Pericardium fibroblast (primary cell): ENCODE results near the gene GGA2. TPM values are rescaled to one million over a fixed set of nuclear protein-coding genes. Genes with fewer than 3 reads are reported as not detected.

Source experiments
- total RNA-seq: library from RNA; depleted of rRNA; stranded (reverse); fragments of >200 nt; gene quantifications from 2 replicates; pipeline ENCODE4 v1.2.3, GENCODE V29; 2015

GGA2 gene, protein sequence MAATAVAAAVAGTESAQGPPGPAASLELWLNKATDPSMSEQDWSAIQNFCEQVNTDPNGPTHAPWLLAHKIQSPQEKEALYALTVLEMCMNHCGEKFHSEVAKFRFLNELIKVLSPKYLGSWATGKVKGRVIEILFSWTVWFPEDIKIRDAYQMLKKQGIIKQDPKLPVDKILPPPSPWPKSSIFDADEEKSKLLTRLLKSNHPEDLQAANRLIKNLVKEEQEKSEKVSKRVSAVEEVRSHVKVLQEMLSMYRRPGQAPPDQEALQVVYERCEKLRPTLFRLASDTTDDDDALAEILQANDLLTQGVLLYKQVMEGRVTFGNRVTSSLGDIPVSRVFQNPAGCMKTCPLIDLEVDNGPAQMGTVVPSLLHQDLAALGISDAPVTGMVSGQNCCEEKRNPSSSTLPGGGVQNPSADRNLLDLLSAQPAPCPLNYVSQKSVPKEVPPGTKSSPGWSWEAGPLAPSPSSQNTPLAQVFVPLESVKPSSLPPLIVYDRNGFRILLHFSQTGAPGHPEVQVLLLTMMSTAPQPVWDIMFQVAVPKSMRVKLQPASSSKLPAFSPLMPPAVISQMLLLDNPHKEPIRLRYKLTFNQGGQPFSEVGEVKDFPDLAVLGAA
- 22.4 and 35.5 TPM in 2 replicates for total RNA-seq

DNA sequence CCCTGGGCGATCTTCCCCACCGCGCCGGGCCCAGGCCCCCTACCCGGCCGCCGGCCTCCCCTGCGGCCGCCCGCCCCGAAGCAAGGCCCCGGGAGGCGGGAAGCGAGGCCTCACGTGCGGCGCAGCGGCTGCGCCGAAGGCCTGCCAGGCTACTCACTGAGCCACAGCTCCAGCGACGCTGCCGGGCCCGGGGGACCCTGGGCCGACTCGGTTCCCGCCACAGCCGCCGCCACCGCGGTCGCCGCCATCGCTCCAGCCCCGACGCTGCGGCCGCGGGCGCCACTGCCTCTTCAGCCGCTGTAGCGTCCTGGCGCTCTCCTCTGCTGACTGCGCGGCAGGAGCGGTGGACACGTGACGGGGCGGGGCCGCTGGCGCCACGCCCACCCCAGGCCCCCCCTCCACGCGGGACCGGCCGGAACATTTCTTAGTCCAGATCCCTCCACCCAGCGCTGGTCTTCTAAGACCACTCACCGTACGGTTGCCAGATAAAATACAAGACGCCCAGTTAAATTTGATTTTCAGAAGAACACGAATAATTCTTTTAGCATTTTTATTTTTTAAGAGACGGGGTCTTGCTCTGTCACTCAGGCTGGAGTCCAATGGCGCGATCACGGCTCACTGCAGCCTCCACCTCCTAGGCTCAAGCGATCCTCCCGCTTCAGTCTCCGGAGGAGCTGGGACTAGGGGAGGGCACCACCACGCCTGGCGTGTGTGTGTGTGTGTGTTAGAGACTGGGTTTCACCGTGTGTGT, at the start of gene GGA2:
Gene GGA2 (minus strand): TSS at position 331 of the 751 bp plus-strand sequence. CDS start 83 bp downstream, at position 248.

DNA sequence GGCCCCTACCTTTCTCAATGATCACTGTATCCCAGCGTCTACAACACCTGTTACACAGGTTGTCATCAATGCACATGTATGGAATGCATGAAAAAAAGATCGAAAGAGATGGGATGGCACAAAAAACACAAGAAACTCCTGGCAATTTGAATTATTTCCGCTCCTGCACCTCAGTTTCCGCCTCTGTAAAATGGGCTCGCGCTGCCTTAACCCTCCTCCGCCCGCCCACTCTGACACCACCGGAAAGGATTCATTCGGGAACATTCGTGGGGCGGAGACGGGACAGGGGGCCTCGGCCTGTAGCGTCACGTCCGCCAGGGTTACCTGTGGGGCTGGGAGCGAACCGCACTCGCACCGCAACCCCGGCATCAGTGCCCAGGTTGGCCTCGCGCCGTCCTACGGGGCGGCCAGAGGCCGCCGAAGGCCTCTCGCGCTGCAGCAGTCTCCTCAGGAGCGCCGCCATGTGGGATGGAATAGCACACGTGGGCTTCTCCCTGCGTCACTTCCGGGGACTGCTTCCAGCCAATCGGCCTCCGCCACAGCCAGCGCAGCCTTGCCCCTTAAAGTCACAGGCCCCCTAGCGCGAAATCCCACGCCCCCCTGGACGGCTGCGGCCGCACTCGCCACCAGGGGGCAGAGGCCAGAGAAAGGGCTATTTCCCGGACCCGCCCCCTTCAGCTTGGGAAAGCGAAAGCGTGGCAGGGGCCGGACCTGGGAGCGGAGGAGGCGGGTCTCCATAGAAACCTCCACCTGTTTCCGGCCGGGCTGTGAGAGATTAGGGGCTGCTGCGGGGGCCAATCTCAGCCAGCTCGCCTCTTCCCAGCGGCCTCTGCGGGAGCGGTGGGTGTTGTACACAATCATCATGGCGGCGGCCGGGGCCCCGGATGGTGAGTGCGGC, 46.8 kb upstream of the GGA2 start, which contains the start of the genes EARS2 and UBFD1:
Gene EARS2 (minus strand): TSS at position 470 of the 898 bp plus-strand sequence. CDS start 7 bp downstream, at position 463.
Gene UBFD1 (plus strand): TSS at position 847 of the 898 bp plus-strand sequence. CDS start 16 bp downstream, at position 863.

DNA sequence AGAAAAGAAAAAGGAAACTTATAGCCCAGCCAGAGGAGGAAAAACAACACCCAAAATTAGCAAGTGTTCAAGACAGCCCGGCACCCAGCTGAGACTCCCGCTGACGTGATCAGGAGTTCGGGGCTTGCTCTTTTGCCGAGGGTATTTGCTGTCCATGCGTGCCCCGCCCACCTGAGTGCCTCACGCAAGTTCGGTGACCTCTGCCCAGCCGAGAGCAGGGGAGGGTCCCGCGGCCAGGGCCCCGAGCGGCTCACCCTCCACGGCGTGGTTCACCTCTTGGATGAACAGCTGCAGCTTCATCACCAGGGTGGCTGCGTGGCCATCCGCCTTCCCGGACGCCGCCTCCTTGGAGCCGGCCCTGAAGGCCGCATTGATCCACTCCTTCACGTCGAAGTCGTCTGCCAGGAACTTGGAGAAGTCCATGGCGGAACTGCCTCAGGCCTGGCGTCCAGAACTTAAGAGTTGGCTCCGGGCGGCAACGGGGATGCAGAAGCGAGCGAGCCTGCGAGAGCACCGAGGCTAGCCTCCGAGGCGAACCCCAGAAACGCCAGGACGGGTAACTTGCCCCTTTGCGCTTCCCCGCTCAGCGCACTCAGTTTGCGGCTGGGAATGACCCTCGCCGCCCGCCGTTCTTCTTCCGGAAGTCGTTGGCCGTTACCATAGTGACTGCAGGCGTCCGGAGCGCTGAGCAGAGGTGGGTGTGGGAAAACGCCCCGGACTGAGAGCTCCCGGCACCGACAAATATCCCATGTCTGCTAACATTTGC, 57.5 kb downstream of the GGA2 start, which contains the start of gene COG7:
Gene COG7 (minus strand): TSS at position 618 of the 766 bp plus-strand sequence. CDS start 195 bp downstream, at position 423.

Other genes with a start within 250 kb of the GGA2 start
- gene SCNN1B, start 208.2 kb downstream of the GGA2 start, total RNA-seq, result not detected in 2 replicates
- 3.9 and 7.6 TPM in 2 replicates for gene COG7, start 57.3 kb downstream of the GGA2 start, total RNA-seq
- gene EARS2, start 46.9 kb upstream of the GGA2 start, total RNA-seq, result 22.5 and 46.0 TPM in 2 replicates
- gene UBFD1, start 47.2 kb upstream of the GGA2 start, total RNA-seq, result 91.5 and 165 TPM in 2 replicates
- 79.9 and 91.7 TPM in 2 replicates for gene NDUFAB1, start 85.8 kb upstream of the GGA2 start, total RNA-seq
- 7.6 and 9.2 TPM in 2 replicates for gene PALB2, start 130.8 kb upstream of the GGA2 start, total RNA-seq
- gene DCTN5, start 131.0 kb upstream of the GGA2 start, total RNA-seq, result 23.0 and 25.6 TPM in 2 replicates
- gene PLK1, start 168.4 kb upstream of the GGA2 start, total RNA-seq, result 3.6 and 4.2 TPM in 2 replicates
- gene ERN2, start 202.7 kb upstream of the GGA2 start, total RNA-seq, result 0.47 TPM in 1 of 2 replicates, not detected in the other
- not detected in 2 replicates for gene CHP2, start 244.5 kb upstream of the GGA2 start, total RNA-seq